ENCODE results near the gene BCAR1. TPM values are rescaled to one million over a fixed set of nuclear protein-coding genes. Genes with fewer than 3 reads are reported as not detected.
"Not testable (repeated sequence)": the region's sequence is repeated elsewhere in the genome, so short reads cannot be mapped to it uniquely, and the experiment has no call there.

BCAR1 gene
- total RNA-seq, 1 donor from 2014 or later: 182 TPM

GRCh38 chr16:75225678-75226515 lies 25.5 kb downstream of the BCAR1 start:
- H3K4me3 Mint-ChIP-seq (ENCODE audit: unreplicated experiment): no peak overlapping the region
- no peak for TF ChIP-seq CTCF (IDR thresholded peaks at IDR 0.05; ENCODE audit: unreplicated experiment)
- DNase-seq (ENCODE audit: low spot score): no peak
- peak overlapping the region; percentile 80 for H3K27ac Mint-ChIP-seq (ENCODE audit: unreplicated experiment)
- H3K4me1 Mint-ChIP-seq (ENCODE audit: unreplicated experiment): peaks cover 7% of the 10 kb centered on the region
- H3K36me3 Mint-ChIP-seq (ENCODE audit: low read depth, unreplicated experiment): peaks cover 15% of the 10 kb centered on the region
- no peaks in the 10 kb centered on the region for H3K9me3 Mint-ChIP-seq (ENCODE audit: unreplicated experiment)
- H3K27me3 Mint-ChIP-seq (ENCODE audit: unreplicated experiment): peaks cover 35% of the 10 kb centered on the region

- no peak overlapping the region for H3K4me3 Mint-ChIP-seq (ENCODE audit: unreplicated experiment)
- H3K4me1 Mint-ChIP-seq (ENCODE audit: unreplicated experiment): peaks cover 7% of the 10 kb centered on the region
- DNase-seq (ENCODE audit: low spot score): no peak
- TF ChIP-seq CTCF (IDR thresholded peaks at IDR 0.05; ENCODE audit: unreplicated experiment): no peak
- peaks cover 8% of the 10 kb centered on the region for H3K36me3 Mint-ChIP-seq (ENCODE audit: low read depth, unreplicated experiment)
- no peaks in the 10 kb centered on the region for H3K9me3 Mint-ChIP-seq (ENCODE audit: unreplicated experiment)
- H3K27ac Mint-ChIP-seq (ENCODE audit: unreplicated experiment): peak overlapping the region; percentile 80
- H3K27me3 Mint-ChIP-seq (ENCODE audit: unreplicated experiment): peaks cover 29% of the 10 kb centered on the region
Observed at GRCh38 chr16:75225092-75225491, 26.3 kb downstream of the BCAR1 start.

GRCh38 chr16:75224306-75225082 lies 26.9 kb downstream of the BCAR1 start:
- H3K36me3 Mint-ChIP-seq (ENCODE audit: low read depth, unreplicated experiment): peaks cover 8% of the 10 kb centered on the region
- peak overlapping the region; percentile 42 for H3K4me3 Mint-ChIP-seq (ENCODE audit: unreplicated experiment)
- H3K9me3 Mint-ChIP-seq (ENCODE audit: unreplicated experiment): no peaks in the 10 kb centered on the region
- H3K4me1 Mint-ChIP-seq (ENCODE audit: unreplicated experiment): peaks cover 7% of the 10 kb centered on the region
- H3K27me3 Mint-ChIP-seq (ENCODE audit: unreplicated experiment): peaks cover 29% of the 10 kb centered on the region
- no peak for TF ChIP-seq CTCF (IDR thresholded peaks at IDR 0.05; ENCODE audit: unreplicated experiment)
- peak overlapping the region; percentile 88 for H3K27ac Mint-ChIP-seq (ENCODE audit: unreplicated experiment)
- no peak for DNase-seq (ENCODE audit: low spot score)

GRCh38 chr16:75223129-75223528 lies 28.3 kb downstream of the BCAR1 start:
- DNase-seq (ENCODE audit: low spot score); H3K9me3 Mint-ChIP-seq (ENCODE audit: unreplicated experiment); H3K36me3 Mint-ChIP-seq (ENCODE audit: low read depth, unreplicated experiment); H3K4me3 Mint-ChIP-seq (ENCODE audit: unreplicated experiment); H3K27ac Mint-ChIP-seq (ENCODE audit: unreplicated experiment); H3K4me1 Mint-ChIP-seq (ENCODE audit: unreplicated experiment): not testable (repeated sequence)
- H3K27me3 Mint-ChIP-seq (ENCODE audit: unreplicated experiment): peaks cover 34% of the 10 kb centered on the region

- H3K27ac Mint-ChIP-seq (ENCODE audit: unreplicated experiment): peak overlapping the region; percentile 36
- DNase-seq (ENCODE audit: low spot score): no peak
Observed at GRCh38 chr16:75222271-75222783, 29.1 kb downstream of the BCAR1 start.

More at GRCh38 chr16:75222271-75222783, 29.1 kb downstream of the BCAR1 start:
- Mint-ChIP-seq H3K9me3 (ENCODE audit: unreplicated experiment) (no peaks in the 10 kb centered on the region), H3K27me3 (ENCODE audit: unreplicated experiment) (peaks cover 30% of the 10 kb centered on the region), H3K4me1 (ENCODE audit: unreplicated experiment) (peaks cover 4% of the 10 kb centered on the region), H3K4me3 (ENCODE audit: unreplicated experiment) (peak overlapping the region; percentile 60), H3K36me3 (ENCODE audit: low read depth, unreplicated experiment) (peaks cover 2% of the 10 kb centered on the region)
- TF ChIP-seq CTCF (IDR thresholded peaks at IDR 0.05; ENCODE audit: unreplicated experiment): no peak

Measured in endothelial cell (in vitro differentiated cells).